ENCODE data around the gene SPOCK1.

DNA sequence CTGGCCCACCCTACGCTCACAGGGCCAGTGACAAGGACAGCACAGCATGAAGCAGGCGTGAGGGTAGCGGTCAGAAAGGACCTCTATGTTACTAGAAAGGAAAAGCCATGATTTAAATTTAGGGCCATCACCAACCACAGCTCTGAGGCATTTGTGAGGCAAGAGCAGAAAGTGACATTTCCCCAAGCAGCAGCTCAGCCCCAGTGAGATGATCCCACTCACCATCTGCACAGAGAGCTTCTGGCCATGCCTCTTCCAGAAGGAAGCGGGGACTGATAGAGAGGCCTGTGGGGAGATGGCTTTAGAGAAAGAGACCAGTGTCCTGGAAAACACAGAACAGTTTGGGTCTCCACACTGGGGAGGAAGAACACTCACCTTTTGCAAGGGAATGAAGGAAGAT lies 413.9 kb downstream of the SPOCK1 start:
- TF ChIP-seq TAF1 (IDR thresholded peaks at IDR 0.05; ENCODE audit: borderline replicate concordance, insufficient read depth, low read length) (no peak), POLR2AphosphoS5 (IDR thresholded peaks at IDR 0.05; ENCODE audit: low read depth, low read length) (no peak)
